ENCODE measurements around the gene DNER. TPM values are rescaled to one million over a fixed set of nuclear protein-coding genes. Genes with fewer than 3 reads are reported as not detected.

The DNER gene
- total RNA-seq, 1 experiment from 2014 or later, result 3.7 TPM

- no peaks in the 10 kb centered on the region for H3K27me3 Mint-ChIP-seq (ENCODE audit: low read depth)
- TF ChIP-seq AFF4 (CRISPR knock-in tag; IDR thresholded peaks at IDR 0.05; ENCODE audit: borderline replicate concordance) (no peak), IRF1 (CRISPR knock-in tag; IDR thresholded peaks at IDR 0.05) (no peak), ZNF423 (CRISPR knock-in tag; IDR thresholded peaks at IDR 0.05) (no peak), TP53 (CRISPR knock-in tag; IDR thresholded peaks at IDR 0.05) (no peak), ZNF121 (CRISPR knock-in tag; IDR thresholded peaks at IDR 0.05) (no peak), HMGA2 (CRISPR knock-in tag; IDR thresholded peaks at IDR 0.05) (no peak), E2F4 (CRISPR knock-in tag; IDR thresholded peaks at IDR 0.05; ENCODE audit: borderline replicate concordance, low read depth) (no peak), ZNF512 (CRISPR knock-in tag; IDR thresholded peaks at IDR 0.05; ENCODE audit: borderline replicate concordance) (no peak), ZNF532 (CRISPR knock-in tag; IDR thresholded peaks at IDR 0.05; ENCODE audit: borderline replicate concordance) (no peak), ZNF281 (CRISPR knock-in tag; IDR thresholded peaks at IDR 0.05) (no peak), ZNF232 (CRISPR knock-in tag; IDR thresholded peaks at IDR 0.05) (no peak), USF1 (CRISPR knock-in tag; IDR thresholded peaks at IDR 0.05) (no peak), OVOL2 (CRISPR knock-in tag; IDR thresholded peaks at IDR 0.05; ENCODE audit: borderline replicate concordance) (no peak), ZNF671 (CRISPR knock-in tag; IDR thresholded peaks at IDR 0.05) (no peak), ZBTB43 (CRISPR knock-in tag; IDR thresholded peaks at IDR 0.05) (no peak), ATF2 (CRISPR knock-in tag; IDR thresholded peaks at IDR 0.05; ENCODE audit: borderline replicate concordance, low read depth) (no peak), ETV6 (CRISPR knock-in tag; IDR thresholded peaks at IDR 0.05) (no peak), NFE2L1 (CRISPR knock-in tag; IDR thresholded peaks at IDR 0.05) (no peak)
- ATAC-seq, result peak; percentile 67
- DNase-seq (ENCODE audit: low spot score), result no peak
- ChIA-PET CTCF (no interaction called here), POLR2A (no interaction called here)
- peaks cover 3% of the 10 kb centered on the region for H3K36me3 Mint-ChIP-seq
- H3K27ac Mint-ChIP-seq, result peak overlapping the region; percentile 14
- no peak overlapping the region for H3K4me3 Mint-ChIP-seq
- H3K4me1 Mint-ChIP-seq, result peaks cover 32% of the 10 kb centered on the region
- H3K9me3 Mint-ChIP-seq, result peaks cover 11% of the 10 kb centered on the region
Observed at GRCh38 chr2:229409751-229410181, 304.6 kb downstream of the DNER start.

Data from WTC11 (cell line).